Astrocyte of the spinal cord (primary cell): ENCODE results near the gene SARDH.

Source experiments
- DNase-seq: peaks from one replicate; pipeline ENCODE4 v3.0.0; 2011; ENCODE audit warnings: low read depth, low spot score
- H3K4me3 ChIP-seq: 2 replicates; pipeline ENCODE4 v1.5.1; 2011; ENCODE audit warnings: low read depth, mild to moderate bottlenecking, low read length, moderate library complexity
- CTCF ChIP-seq: IDR thresholded peaks from 2 replicates; pipeline ENCODE4 v1.5.1; 2012; ENCODE audit warnings: low read depth, mild to moderate bottlenecking, low read length, inconsistent platforms
- in situ Hi-C: cut with HindIII; loops from 2 replicates; pipeline ENCODE4 v1.10.0; 2017; ENCODE audit warnings: low sequenced_read_pairs

The SARDH gene

GRCh38 chr9:133674091-133674490, 64.1 kb downstream of the SARDH start:
- no peak overlapping the region for H3K4me3 ChIP-seq
- DNase-seq = no peak
- in situ Hi-C loops = no loop called here
- no peak for TF ChIP-seq CTCF

- in situ Hi-C loops = no loop called here
- H3K4me3 ChIP-seq = no peak overlapping the region
- DNase-seq = no peak
- no peak for TF ChIP-seq CTCF
Measured at GRCh38 chr9:133673258-133673655, 64.9 kb downstream of the SARDH start.

- no peak overlapping the region for H3K4me3 ChIP-seq
- TF ChIP-seq CTCF = no peak
- in situ Hi-C loops = no loop called here
- DNase-seq = no peak
Measured at GRCh38 chr9:133672503-133673257, 65.5 kb downstream of the SARDH start.

- TF ChIP-seq CTCF = no peak
- in situ Hi-C loops = no loop called here
- DNase-seq = no peak
- no peak overlapping the region for H3K4me3 ChIP-seq
Measured at GRCh38 chr9:133671371-133671770, 66.8 kb downstream of the SARDH start.

GRCh38 chr9:133670466-133670865, 67.7 kb downstream of the SARDH start:
- DNase-seq = no peak
- in situ Hi-C loops = no loop called here
- no peak overlapping the region for H3K4me3 ChIP-seq
- TF ChIP-seq CTCF = no peak

- no peak overlapping the region for H3K4me3 ChIP-seq
- in situ Hi-C loops = no loop called here
- TF ChIP-seq CTCF = no peak
- no peak for DNase-seq
Measured at GRCh38 chr9:133669182-133669801, 68.9 kb downstream of the SARDH start.
